Measurements from ENCODE around the gene EXD3.
A peak's percentile ranks its signal among the peaks of the same experiment; 100 is the strongest.

The EXD3 gene

DNA sequence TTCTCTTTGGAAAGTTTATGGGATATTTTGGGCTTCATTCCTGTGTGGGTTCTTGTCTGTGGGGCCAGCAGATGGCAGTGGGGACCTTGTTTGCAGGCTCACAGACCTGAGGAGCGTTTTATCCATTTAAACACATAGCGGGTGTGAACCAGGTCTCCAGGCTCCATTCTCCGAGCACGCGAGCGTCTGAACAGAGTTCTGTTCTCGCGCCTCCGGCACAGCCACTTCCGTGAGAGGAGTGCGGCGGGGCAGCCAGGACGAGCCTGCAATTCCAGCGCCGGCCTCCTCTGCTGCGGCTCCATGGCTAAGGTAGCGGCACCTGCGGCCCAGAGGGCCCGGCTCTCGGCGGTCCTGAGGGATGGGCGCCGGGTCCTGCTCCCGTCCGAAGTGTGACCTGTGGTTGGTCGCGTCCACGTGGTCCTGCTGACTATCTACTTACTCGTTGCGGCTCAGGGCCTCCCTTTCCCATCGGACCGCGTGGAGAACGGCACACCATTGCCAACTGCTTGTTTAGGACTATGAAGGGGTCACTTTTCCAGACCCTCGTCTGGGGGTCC lies 128.2 kb downstream of the EXD3 start:
- DNase-seq (ENCODE audit: low spot score), result no peak

DNA sequence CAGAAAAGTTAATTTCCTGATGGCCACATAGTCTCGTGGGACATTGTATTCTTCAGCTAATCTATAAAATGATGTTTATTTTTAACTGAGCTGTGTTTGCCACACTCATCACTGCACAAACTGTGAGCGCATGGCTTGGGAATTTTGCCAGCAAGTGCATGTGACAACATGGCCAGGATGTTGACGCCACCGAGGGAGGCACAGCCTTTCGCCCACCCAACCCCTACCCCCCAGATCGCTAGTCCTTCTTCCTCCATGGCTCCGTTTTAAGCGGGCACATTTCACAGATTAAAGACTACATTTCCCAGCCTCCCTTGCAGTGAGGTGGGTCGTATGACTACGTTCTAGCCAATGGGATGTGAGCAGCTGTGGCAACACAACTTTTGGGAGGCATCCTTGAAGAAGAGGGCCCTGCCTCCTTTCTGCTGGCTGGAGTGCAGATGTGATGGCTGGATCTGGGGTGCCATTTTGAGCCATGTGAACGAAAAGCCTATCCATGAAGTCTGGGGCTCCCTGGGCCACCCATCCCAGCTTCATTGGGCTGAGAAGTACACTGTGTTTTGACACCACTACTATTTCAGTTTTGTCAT lies 128.8 kb downstream of the EXD3 start:
- peak; percentile 56 for DNase-seq (ENCODE audit: low spot score)

- DNase-seq (ENCODE audit: low spot score), result no peak
Measured at GRCh38 chr9:137293482-137294090, 129.4 kb downstream of the EXD3 start.

GRCh38 chr9:137293094-137293481 lies 129.9 kb downstream of the EXD3 start:
- DNase-seq (ENCODE audit: low spot score), result no peak

DNA sequence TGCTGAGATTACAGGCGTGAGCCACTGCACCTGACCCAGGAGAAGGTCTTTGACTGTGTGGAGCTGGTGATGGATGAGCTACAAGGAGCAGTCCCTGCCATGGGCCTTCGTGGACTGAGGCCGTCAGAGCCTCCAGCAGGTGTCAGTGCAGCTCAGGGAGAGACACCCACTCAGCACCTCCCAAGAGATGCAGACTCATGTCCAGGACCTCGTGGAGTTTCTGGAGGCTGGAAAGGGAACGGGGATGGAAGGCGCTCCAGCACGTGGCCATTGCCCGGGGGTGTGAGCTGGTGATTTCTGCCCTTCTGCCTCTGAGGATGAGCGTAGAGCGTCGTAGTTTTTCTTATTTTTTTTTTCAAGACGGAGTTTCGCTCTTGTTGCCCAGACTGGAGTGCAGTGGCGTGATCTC lies 136.0 kb downstream of the EXD3 start:
- DNase-seq (ENCODE audit: low spot score), result peak; percentile 64

DNA sequence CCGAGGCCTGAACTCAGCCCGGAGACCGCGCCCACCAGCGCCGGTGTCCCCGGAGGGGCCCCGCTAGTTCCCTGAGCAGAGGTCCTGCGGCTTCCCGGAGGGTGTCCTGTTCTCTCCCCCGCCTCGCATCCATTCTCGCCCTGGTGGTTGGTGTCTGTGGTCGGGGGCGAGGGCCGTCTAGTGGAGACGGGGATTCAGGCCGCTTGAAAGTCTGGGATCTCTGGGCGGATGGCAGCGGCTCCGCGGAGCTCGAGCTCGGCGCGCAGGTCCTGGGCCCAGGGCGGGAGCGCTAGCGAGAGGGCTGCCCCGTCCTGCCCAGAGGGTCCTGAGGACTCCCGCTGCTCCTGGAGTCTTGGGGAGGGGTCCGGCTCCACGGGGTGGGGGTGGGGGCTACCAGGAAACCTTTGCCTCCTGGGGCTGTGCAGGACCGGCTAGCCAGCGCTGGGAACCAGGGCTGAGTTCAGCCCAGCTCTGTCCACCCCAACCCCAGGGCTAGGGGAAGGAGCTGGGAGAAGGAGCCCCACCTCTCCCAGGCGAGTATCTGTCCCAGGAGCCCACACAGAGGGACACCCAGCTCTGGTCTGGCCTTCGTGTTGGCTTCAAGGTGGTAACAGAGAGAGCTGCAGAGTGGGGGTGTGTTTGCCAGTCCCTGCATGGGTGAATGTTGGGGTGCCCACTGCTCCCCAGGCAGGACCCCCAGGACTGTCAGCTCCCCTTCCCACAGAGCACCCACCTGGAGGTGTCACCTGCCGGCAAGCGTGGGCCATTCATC lies 141.4 kb downstream of the EXD3 start:
- no peak for DNase-seq (ENCODE audit: low spot score)

DNA sequence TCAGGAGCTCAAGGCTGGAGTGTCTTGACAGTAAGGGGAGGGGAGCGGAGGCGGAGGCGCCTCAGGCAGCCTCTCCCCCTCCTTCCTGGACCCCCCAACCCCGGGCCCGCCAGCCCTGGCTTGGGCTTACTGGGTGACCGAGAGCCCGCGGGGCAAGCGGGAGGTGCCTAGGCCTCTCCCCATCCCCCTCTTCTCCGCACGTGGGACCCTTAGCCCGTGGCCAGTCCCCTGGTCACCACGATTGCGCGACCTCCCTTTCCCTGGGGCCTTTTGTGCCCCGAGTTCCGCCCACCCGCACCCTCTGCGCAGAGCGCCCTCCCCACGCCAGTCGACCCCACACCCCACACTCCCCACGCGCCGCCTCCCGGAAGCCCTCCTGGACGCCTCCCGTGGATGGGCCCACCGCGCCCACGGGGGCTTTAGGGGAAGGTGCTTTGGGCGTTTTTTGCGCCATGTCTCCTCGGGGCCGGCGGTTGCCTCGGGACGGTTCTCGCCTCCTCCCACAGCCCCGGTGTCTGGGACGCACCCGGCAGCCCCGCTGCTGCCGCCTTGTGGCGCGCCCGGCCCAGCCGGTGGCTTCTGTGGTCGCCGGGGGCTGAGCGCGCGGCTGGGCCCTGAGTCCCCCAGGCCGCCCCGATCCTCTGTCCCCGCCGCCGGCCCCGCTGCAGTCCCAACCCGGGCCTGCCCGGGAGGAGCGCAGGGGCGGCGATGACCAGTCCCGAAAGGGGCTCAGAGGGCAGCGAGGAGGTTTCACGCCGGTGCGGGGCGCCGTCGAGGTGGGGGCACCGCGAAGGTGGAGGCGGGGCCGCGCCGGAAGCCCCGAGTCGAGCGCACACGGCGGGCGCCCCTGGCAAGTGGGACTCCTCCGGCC lies 142.3 kb downstream of the EXD3 start:
- no peak for DNase-seq (ENCODE audit: low spot score)

- DNase-seq (ENCODE audit: low spot score), result no peak
Measured at GRCh38 chr9:137279741-137280473, 143.1 kb downstream of the EXD3 start.

DNA sequence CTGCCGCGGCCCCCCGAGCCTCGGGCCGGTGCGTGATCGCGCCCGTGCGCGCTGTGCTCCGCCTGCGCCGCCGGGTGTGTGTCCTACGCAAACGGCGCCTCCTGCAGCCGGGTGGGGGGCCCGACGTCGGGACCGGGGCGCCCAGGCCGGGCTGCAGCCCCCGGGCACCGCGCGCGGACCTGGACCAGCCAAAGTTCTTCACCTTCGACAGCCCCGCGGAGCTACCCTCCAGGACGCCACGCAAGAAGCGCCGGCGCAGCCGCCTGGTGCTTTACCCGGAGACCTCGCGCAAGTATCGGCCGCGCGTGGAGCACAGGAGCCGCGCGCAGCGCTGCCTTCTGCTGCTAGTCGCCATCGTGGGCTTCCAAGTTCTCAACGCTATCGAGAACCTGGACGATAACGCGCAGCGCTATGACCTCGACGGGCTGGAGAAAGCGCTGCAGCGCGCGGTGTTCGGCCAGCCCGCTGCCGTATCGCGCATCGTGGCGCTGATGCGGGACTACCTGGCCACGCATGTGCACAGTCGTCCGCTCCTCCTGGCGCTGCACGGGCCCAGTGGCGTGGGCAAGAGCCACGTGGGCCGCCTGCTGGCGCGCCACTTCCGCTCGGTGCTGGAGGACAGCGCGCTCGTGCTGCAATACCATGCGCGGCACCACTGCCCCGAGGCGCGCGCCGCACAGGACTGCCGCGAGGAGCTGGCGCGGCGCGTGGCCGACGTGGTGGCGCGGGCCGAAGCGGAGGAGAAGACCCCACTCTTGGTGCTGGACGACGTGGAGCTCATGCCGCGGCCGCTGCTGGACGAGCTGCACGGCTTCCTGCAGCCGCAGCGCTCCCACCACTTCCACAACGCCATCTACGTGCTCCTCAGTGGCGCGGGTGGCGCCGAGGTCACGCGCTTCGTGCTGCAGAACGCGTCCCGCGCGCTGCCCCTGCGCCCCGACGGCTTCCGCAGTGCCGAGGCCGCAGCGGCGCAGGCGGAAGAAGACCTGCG lies 143.9 kb downstream of the EXD3 start:
- no peak for DNase-seq (ENCODE audit: low spot score)

GRCh38 chr9:137278061-137278701 lies 144.8 kb downstream of the EXD3 start:
- no peak for DNase-seq (ENCODE audit: low spot score)

- peak; percentile 67 for DNase-seq (ENCODE audit: low spot score)
Measured at GRCh38 chr9:137277329-137278041, 145.5 kb downstream of the EXD3 start, which contains the start of gene TOR4A. Gene TOR4A (plus strand): TSS chr9:137277726. CDS start chr9:137278690, 964 bp downstream.

- peak; percentile 50 for DNase-seq (ENCODE audit: low spot score)
Measured at GRCh38 chr9:137276473-137277328, 146.3 kb downstream of the EXD3 start.

DNA sequence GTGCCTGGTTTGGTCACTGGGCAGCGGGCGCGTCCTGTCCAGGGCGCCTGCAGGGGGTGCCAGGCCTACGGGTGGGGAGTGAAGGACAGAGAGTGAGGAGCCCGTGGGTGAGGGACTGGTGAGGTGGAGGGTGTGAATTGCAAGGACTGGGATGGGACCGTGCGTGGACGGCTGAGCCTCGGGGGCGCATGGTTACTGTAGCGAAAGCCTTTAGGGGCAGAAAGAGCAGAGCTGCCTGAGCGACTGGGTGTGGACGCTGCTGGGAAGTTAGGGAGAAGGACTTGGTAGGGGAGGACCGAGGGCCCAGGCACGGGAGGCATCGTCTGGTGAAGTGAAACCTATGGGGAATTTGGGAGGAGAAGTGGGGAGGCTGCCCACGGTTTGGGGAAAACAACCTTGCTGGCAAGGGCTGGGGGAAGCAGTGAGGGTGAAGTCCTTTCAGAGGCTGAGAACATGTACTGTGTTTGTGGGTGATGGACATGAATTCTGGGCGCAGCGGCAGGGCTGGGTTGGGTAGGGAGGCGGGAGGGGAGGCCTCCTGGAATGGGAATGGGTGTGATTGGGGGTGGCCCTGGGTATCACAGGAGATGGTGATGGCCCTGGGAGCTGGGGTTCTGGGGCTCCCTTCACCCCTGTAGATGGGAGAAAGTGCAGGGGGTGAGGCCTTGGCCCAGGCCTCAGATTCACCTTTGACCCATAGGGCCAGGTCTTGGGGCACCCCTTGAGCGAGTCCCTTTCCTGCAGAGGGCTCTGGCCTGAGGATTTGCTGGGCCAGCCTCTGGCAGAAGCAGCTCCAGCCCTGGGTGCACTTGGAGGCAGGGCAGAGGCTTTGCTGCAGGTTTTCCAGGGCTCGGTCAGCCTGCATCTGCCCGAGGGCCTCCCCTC lies 147.1 kb downstream of the EXD3 start:
- no peak for DNase-seq (ENCODE audit: low spot score)

DNA sequence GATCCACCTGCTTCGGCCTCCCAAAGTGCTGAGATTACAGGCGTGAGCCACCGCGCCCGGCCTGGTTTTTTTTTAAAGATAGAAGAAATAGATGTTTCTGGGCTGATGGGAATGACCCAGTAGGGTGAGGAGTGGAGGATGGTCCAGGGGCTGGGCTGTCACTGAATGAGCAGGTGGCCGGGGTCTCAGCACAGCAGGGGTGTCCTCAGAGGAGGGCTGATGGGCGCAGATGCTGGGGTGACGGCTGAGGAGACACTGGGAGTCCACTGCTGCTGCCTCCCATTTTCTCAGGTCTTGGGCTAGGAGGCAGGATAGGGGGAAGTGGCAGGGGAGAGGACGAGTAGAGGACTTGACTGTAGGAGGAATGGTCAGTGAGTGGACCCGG lies 147.8 kb downstream of the EXD3 start:
- DNase-seq (ENCODE audit: low spot score), result no peak

GRCh38 chr9:137273611-137274320 lies 149.2 kb downstream of the EXD3 start:
- no peak for DNase-seq (ENCODE audit: low spot score)

DNA sequence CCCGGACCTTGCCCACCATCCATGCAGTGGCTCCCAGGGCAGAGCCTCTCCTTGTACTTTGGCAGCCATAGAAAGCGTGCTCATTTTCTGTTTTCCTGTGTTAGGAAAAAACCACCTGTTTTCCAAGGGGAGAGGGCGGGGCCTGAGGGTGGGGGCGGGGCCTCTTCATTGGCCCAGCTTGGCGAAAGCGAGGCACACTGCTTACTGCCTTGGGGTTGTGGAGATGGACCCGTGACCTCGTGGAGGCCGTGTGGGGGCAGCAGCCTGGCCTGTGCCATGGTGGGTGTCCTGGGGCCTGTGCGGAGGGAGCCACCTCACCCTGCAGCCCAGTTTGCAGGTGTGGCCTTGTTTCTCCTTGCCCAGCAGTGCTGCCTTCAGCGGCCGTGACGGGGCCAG lies 149.9 kb downstream of the EXD3 start:
- DNase-seq (ENCODE audit: low spot score), result no peak

Data from cerebellar cortex (tissue), 1 donor.